NCI-H1436 (cell line): Measurements from ENCODE around the gene ABCC10.
"Not testable (repeated sequence)": the region's sequence is repeated elsewhere in the genome, so short reads cannot be mapped to it uniquely, and the experiment has no call there.

Experiments
- DNase-seq: peaks from one replicate; lab custom pipeline; 2025; lab: John Stamatoyannopoulos, UW

The ABCC10 gene

GRCh38 chr6:43496370-43497128, 69.2 kb downstream of the ABCC10 start:
- no peak for DNase-seq

- DNase-seq: no peak
These were observed 69.7 kb downstream of the ABCC10 start for GRCh38 chr6:43497129-43497396.

GRCh38 chr6:43497689-43498088, 70.3 kb downstream of the ABCC10 start:
- DNase-seq: no peak

GRCh38 chr6:43498291-43498690, 71.0 kb downstream of the ABCC10 start:
- DNase-seq: not testable (repeated sequence)

- no peak for DNase-seq
These were observed 71.9 kb downstream of the ABCC10 start for GRCh38 chr6:43499028-43499815.
